A673 (cell line): Measurements from ENCODE around the gene PROM1. TPM values are rescaled to one million over a fixed set of nuclear protein-coding genes. Genes with fewer than 3 reads are reported as not detected.

Source experiments
- BruUV-seq: library from RNA; stranded (reverse); fragments of 400-500 nt; replicated peaks from 2 replicates; lab custom pipeline; 2021; lab: Mats Ljungman, UMichigan
- CTCF ChIA-PET: fragments of 300-600 bp; sonication (Branson Sonifier 250); formaldehyde crosslinking; loops from one replicate; lab custom pipeline; 2022; ENCODE audit warnings: antibody characterized with exemption; lab: Charles Lee
- POLR2A ChIA-PET: fragments of 300-600 bp; sonication (Branson Sonifier 250); formaldehyde crosslinking; loops from one replicate; lab custom pipeline; 2022; ENCODE audit warnings: antibody characterized with exemption; ENCODE audit not compliant: low non-redundant PET; lab: Charles Lee
- DNase-seq: peaks from one replicate; pipeline ENCODE4 v3.0.0-alpha.2; 2015; ENCODE audit warnings: low spot score
- H3K27ac ChIP-seq: fragments of 200-600 bp; sonication (generic); 2 replicates; pipeline ENCODE4 v1.5.1; 2016; ENCODE audit warnings: mixed run types, low read depth, mild to moderate bottlenecking, mixed read lengths, antibody characterized with exemption, low read length; ENCODE audit not compliant: poor library complexity, severe bottlenecking
- H3K27me3 ChIP-seq: fragments of 200-600 bp; sonication (generic); replicated peaks from 2 replicates; pipeline ENCODE4 v1.6.1; 2017; ENCODE audit warnings: mixed run types, low read depth, mild to moderate bottlenecking, mixed read lengths, antibody characterized with exemption, low read length; ENCODE audit not compliant: insufficient read depth, poor library complexity
- H3K36me3 ChIP-seq: fragments of 200-600 bp; sonication (generic); 2 replicates; pipeline ENCODE4 v1.6.1; 2016; ENCODE audit warnings: mixed run types, mild to moderate bottlenecking, mixed read lengths, antibody characterized with exemption, low read length; ENCODE audit not compliant: insufficient read depth, poor library complexity, severe bottlenecking
- H3K4me1 ChIP-seq: fragments of 200-600 bp; sonication (generic); 2 replicates; pipeline ENCODE4 v1.6.1; 2017; ENCODE audit warnings: mixed run types, mild to moderate bottlenecking, mixed read lengths, antibody characterized with exemption, low read length; ENCODE audit not compliant: insufficient read depth, poor library complexity, severe bottlenecking
- H3K4me3 ChIP-seq: fragments of 200-600 bp; sonication (generic); 2 replicates; pipeline ENCODE4 v1.5.1; 2016; ENCODE audit warnings: low read depth, mixed run types, mild to moderate bottlenecking, mixed read lengths, low read length; ENCODE audit not compliant: poor library complexity, severe bottlenecking
- H3K9me3 ChIP-seq: fragments of 200-600 bp; sonication (generic); 2 replicates; pipeline ENCODE4 v1.6.1; 2016; ENCODE audit warnings: mixed run types, low read depth, mild to moderate bottlenecking, mixed read lengths, antibody characterized with exemption, low read length; ENCODE audit not compliant: poor library complexity, severe bottlenecking
- EZH2 ChIP-seq: fragments of 200-600 bp; sonication (generic); IDR thresholded peaks from 2 replicates; pipeline ENCODE4 v1.6.1; 2017; ENCODE audit warnings: borderline replicate concordance, low read depth, mild to moderate bottlenecking, mixed read lengths, antibody characterized with exemption, low read length; ENCODE audit not compliant: poor library complexity, severe bottlenecking
- intact Hi-C: fragments of 100-400 bp; cut with micrococcal nuclease; formaldehyde crosslinking; loops from one replicate; pipeline ENCODE4 v1.10.0; 2022; ENCODE audit not compliant: unreplicated experiment
- total RNA-seq: library from RNA; stranded (reverse); gene quantifications from 2 replicates; pipeline ENCODE4 v1.2.3, GENCODE V29; 2021
- TF ChIP-seq, protein P1 (sequence below): fragments of 300-800, 200-600 bp; sonication (generic); conservative IDR thresholded peaks from 2 replicates; pipeline ENCODE4 v1.5.1; 2017; ENCODE audit warnings: low read depth, mild to moderate bottlenecking, antibody characterized with exemption, low read length, moderate library complexity, mixed read lengths

Gene PROM1
- total RNA-seq, 1 experiment from 2014 or later = 13.9 TPM

DNA sequence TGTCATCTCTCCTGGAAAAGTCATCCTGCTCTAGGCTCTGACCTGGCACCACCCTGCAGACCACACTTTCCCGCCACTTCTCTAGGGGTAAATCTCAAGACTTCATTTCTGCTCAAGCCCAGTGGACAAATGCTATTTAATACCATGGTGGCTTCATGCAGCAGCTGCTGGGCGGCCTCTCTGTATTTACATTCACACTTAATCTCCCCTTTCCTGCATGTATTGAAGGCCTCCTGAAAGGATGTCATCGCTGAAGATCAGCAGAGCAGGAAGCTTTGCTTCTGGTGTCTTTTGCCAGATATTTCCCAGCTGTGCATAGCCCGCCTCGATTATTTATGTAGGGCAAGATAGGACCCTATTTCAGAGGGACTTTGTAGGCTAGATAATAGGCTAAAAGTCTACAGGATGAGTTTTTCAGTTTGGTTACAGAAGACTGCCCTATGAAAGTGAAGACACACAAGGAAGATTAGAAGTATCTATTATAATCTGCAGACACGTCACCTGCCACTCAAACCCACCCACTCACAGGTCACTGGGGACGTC is 17.2 kb downstream of the PROM1 start:
- Histone ChIP-seq H3K4me3 (no peak overlapping the region), H3K4me1 (peaks cover 4% of the 10 kb centered on the region), H3K27me3 (no peaks in the 10 kb centered on the region), H3K27ac (no peak overlapping the region), H3K36me3 (no peaks in the 10 kb centered on the region), H3K9me3 (no peaks in the 10 kb centered on the region)
- TF ChIP-seq, protein P1, sequence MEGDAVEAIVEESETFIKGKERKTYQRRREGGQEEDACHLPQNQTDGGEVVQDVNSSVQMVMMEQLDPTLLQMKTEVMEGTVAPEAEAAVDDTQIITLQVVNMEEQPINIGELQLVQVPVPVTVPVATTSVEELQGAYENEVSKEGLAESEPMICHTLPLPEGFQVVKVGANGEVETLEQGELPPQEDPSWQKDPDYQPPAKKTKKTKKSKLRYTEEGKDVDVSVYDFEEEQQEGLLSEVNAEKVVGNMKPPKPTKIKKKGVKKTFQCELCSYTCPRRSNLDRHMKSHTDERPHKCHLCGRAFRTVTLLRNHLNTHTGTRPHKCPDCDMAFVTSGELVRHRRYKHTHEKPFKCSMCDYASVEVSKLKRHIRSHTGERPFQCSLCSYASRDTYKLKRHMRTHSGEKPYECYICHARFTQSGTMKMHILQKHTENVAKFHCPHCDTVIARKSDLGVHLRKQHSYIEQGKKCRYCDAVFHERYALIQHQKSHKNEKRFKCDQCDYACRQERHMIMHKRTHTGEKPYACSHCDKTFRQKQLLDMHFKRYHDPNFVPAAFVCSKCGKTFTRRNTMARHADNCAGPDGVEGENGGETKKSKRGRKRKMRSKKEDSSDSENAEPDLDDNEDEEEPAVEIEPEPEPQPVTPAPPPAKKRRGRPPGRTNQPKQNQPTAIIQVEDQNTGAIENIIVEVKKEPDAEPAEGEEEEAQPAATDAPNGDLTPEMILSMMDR = no peak
- TF ChIP-seq EZH2 = no peak
- ChIA-PET CTCF (no interaction called here), POLR2A (no interaction called here)
- intact Hi-C loops = no loop called here
- DNase-seq = no peak
- no TSS peak for BruUV-seq

DNA sequence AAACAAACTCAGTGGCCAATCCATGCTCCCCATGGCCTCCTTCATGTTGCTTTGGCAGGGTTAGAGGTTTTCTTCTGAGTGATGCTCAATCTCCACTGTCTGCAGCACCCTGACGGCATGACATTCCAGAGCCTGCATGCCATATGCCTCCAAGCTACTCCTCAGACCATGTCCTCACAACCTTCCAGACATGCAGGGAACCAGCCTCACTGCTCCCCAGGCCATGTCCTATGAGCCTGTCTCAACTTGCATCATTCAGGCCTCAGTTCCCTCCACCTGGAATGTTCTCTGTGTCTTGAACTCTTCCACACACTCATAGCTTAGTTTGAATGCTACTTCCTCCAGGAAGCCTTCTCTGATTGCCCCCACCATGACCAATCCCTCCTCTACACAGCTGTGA is 18.8 kb downstream of the PROM1 start:
- intact Hi-C loops = no loop called here
- CTCF ChIA-PET = no interaction called here
- TF ChIP-seq EZH2 = no peak
- TF ChIP-seq, protein P1 = no peak
- no peaks in the 10 kb centered on the region for H3K27me3 ChIP-seq
- DNase-seq = no peak
- no peaks in the 10 kb centered on the region for H3K36me3 ChIP-seq
- no peak overlapping the region for H3K27ac ChIP-seq
- H3K9me3 ChIP-seq = no peaks in the 10 kb centered on the region
- H3K4me1 ChIP-seq = peaks cover 4% of the 10 kb centered on the region
- POLR2A ChIA-PET = no interaction called here
- BruUV-seq = no TSS peak
- no peak overlapping the region for H3K4me3 ChIP-seq

DNA sequence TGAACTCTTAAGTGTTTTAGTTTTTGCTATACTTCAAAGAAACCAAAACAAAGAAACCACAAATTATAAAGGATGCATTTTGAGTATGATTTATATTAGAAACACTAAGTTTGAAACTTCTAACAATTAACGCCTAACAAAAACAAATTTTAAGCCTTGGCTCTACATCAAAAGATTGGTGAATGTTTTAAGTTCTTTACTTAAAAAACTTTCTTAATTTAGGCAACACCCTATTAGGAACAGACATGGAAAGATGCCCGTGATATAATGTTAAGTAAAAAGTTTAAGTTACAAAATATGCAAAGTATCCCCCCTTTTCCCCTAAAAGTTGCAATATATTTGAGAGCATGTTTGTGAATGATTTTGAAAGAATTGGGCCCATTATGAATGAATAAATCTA is 21.2 kb downstream of the PROM1 start:
- H3K27ac ChIP-seq = no peak overlapping the region
- peaks cover 9% of the 10 kb centered on the region for H3K4me1 ChIP-seq
- intact Hi-C loops = no loop called here
- H3K4me3 ChIP-seq = no peak overlapping the region
- ChIA-PET POLR2A (no interaction called here), CTCF (no interaction called here)
- H3K36me3 ChIP-seq = no peaks in the 10 kb centered on the region
- TF ChIP-seq, protein P1 = no peak
- no peak for TF ChIP-seq EZH2
- no peaks in the 10 kb centered on the region for H3K27me3 ChIP-seq
- DNase-seq = no peak
- H3K9me3 ChIP-seq = no peaks in the 10 kb centered on the region
- no TSS peak for BruUV-seq
